Measurements from ENCODE around the gene PLEKHA8. TPM values are rescaled to one million over a fixed set of nuclear protein-coding genes. Genes with fewer than 3 reads are reported as not detected.

PLEKHA8 gene
- total RNA-seq, 1 donor from 2014 or later = 57.9 TPM

- no peak for TF ChIP-seq CTCF (IDR thresholded peaks at IDR 0.05; ENCODE audit: partially characterized antibody, unreplicated experiment)
- Mint-ChIP-seq H3K4me3 (ENCODE audit: unreplicated experiment) (peak within 1 kb of the TSS; percentile 98), H3K36me3 (ENCODE audit: unreplicated experiment) (no peaks in the 10 kb centered on the region), H3K27ac (ENCODE audit: unreplicated experiment) (peak within 1 kb of the TSS; percentile 29), H3K9me3 (ENCODE audit: unreplicated experiment) (peaks cover 9% of the 10 kb centered on the region), H3K27me3 (ENCODE audit: unreplicated experiment) (peaks cover 4% of the 10 kb centered on the region), H3K4me1 (ENCODE audit: low read depth, unreplicated experiment) (peaks cover 10% of the 10 kb centered on the region)
- DNase-seq = peak; percentile 92
These were observed 1.8 kb upstream of the PLEKHA8 start, which contains the start of gene FKBP14 for GRCh38 chr7:30026229-30027064. Gene FKBP14, minus strand, starts transcription at chr7:30026702. Its CDS starts 194 bp downstream, at chr7:30026508.

GRCh38 chr7:30027065-30027456 is 1.2 kb upstream of the PLEKHA8 start:
- Mint-ChIP-seq H3K4me3 (ENCODE audit: unreplicated experiment) (peak overlapping the region; percentile 98), H3K4me1 (ENCODE audit: low read depth, unreplicated experiment) (peaks cover 10% of the 10 kb centered on the region), H3K27me3 (ENCODE audit: unreplicated experiment) (peaks cover 4% of the 10 kb centered on the region), H3K36me3 (ENCODE audit: unreplicated experiment) (no peaks in the 10 kb centered on the region), H3K27ac (ENCODE audit: unreplicated experiment) (peak overlapping the region; percentile 29), H3K9me3 (ENCODE audit: unreplicated experiment) (peaks cover 9% of the 10 kb centered on the region)
- DNase-seq = no peak
- TF ChIP-seq CTCF (IDR thresholded peaks at IDR 0.05; ENCODE audit: partially characterized antibody, unreplicated experiment) = no peak

GRCh38 chr7:30027740-30028215 is 434 bp upstream of the PLEKHA8 start:
- no peak for TF ChIP-seq CTCF (IDR thresholded peaks at IDR 0.05; ENCODE audit: partially characterized antibody, unreplicated experiment)
- peak overlapping the region; percentile 98 for H3K4me3 Mint-ChIP-seq (ENCODE audit: unreplicated experiment)
- H3K27ac Mint-ChIP-seq (ENCODE audit: unreplicated experiment) = peak overlapping the region; percentile 87
- peaks cover 4% of the 10 kb centered on the region for H3K27me3 Mint-ChIP-seq (ENCODE audit: unreplicated experiment)
- peaks cover 9% of the 10 kb centered on the region for H3K9me3 Mint-ChIP-seq (ENCODE audit: unreplicated experiment)
- no peak for DNase-seq
- H3K36me3 Mint-ChIP-seq (ENCODE audit: unreplicated experiment) = no peaks in the 10 kb centered on the region
- H3K4me1 Mint-ChIP-seq (ENCODE audit: low read depth, unreplicated experiment) = peaks cover 14% of the 10 kb centered on the region

GRCh38 chr7:30028749-30029635 is 780 bp downstream of the PLEKHA8 start:
- TF ChIP-seq CTCF (IDR thresholded peaks at IDR 0.05; ENCODE audit: partially characterized antibody, unreplicated experiment) = no peak
- Mint-ChIP-seq H3K4me3 (ENCODE audit: unreplicated experiment) (no peak overlapping the region), H3K4me1 (ENCODE audit: low read depth, unreplicated experiment) (peaks cover 14% of the 10 kb centered on the region), H3K9me3 (ENCODE audit: unreplicated experiment) (peaks cover 9% of the 10 kb centered on the region), H3K27ac (ENCODE audit: unreplicated experiment) (peak overlapping the region; percentile 95), H3K36me3 (ENCODE audit: unreplicated experiment) (no peaks in the 10 kb centered on the region), H3K27me3 (ENCODE audit: unreplicated experiment) (peaks cover 4% of the 10 kb centered on the region)
- DNase-seq = no peak

Data from glutamatergic neuron (in vitro differentiated cells).